OCI-LY1 (cell line): ENCODE data around the gene CCNL2.

Experiments
- CTCF ChIP-seq: fragments of 200-600 bp; sonication (generic), shearing (Covaris generic); IDR thresholded peaks from 2 replicates; pipeline ENCODE4 v1.5.1; 2017; ENCODE audit warnings: mild to moderate bottlenecking, antibody characterized with exemption, low read length, moderate library complexity, mixed read lengths
- EZH2 ChIP-seq: fragments of 200-600 bp; sonication (generic), shearing (Covaris generic); IDR thresholded peaks from 2 replicates; pipeline ENCODE4 v1.8.0; 2017; ENCODE audit warnings: borderline replicate concordance, mixed run types, mild to moderate bottlenecking, antibody characterized with exemption, low read length, moderate library complexity, mixed read lengths

GRCh38 chr1:1421907-1422464 is 22.9 kb upstream of the CCNL2 start:
- no peak for TF ChIP-seq CTCF
- no peak for TF ChIP-seq EZH2
